ENCODE measurements around the gene TBC1D1. TPM values are rescaled to one million over a fixed set of nuclear protein-coding genes. Genes with fewer than 3 reads are reported as not detected.

TBC1D1 gene
- total and polyA plus RNA-seq, 2 donors (not counting 3 experiments of a cell fraction or from before 2014, with no cell fraction given), result 63.5 to 116 TPM

GRCh38 chr4:38133711-38134480, 243.0 kb downstream of the TBC1D1 start:
- BruUV-seq (replicated peaks), result no TSS peak
- Histone ChIP-seq H4K20me1 (replicated peaks; ENCODE audit: control insufficient read depth, extremely low read depth, insufficient read depth, low read length) (no peaks in the 10 kb centered on the region), H3K27ac (ENCODE audit: insufficient read depth, low read depth, low read length) (no peak overlapping the region), H3K4me3 (replicated peaks in 1 of 3; ENCODE audit: insufficient read depth in 1 of 3, low read depth in 1 of 3, low read length in 3 of 3) (no peak overlapping the region), H3K27me3 (ENCODE audit: control insufficient read depth in 2 of 2, insufficient read depth in 2 of 2, low read length in 2 of 2) (no peaks in the 10 kb centered on the region), H3K4me2 (ENCODE audit: insufficient read depth, low read length) (no peak overlapping the region), H3K79me2 (ENCODE audit: control insufficient read depth, insufficient read depth, low read length) (no peaks in the 10 kb centered on the region), H3K9me3 (replicated peaks; ENCODE audit: control insufficient read depth, insufficient read depth, low read length) (no peaks in the 10 kb centered on the region), H3K9me1 (replicated peaks; ENCODE audit: control insufficient read depth, extremely low read depth, insufficient read depth, low read length) (no peaks in the 10 kb centered on the region), H3K36me3 (ENCODE audit: control insufficient read depth in 2 of 2, extremely low read depth in 1 of 2, insufficient read depth in 2 of 2, low read length in 2 of 2) (peaks cover 4 to 7% of the 10 kb centered on the region in 2 experiments), H3K4me1 (ENCODE audit: control insufficient read depth, extremely low read depth, insufficient read depth, low read length) (peaks cover 10% of the 10 kb centered on the region), H3K9ac (replicated peaks; ENCODE audit: extremely low read depth, insufficient read depth, low read length) (no peak overlapping the region), H2AFZ (ENCODE audit: low read depth, low read length) (no peak overlapping the region)
- intact Hi-C loops (cut with micrococcal nuclease), result no loop called here
- no peak for FAIRE-seq
- ChIA-PET POLR2A (no interaction called here), CTCF (interaction anchor here (1.5 to 1.9 kb wide), 2 partner anchors 14 to 46 kb away, joined by 3 to 4 read pairs; no protein-coding TSS in a partner anchor)
- DNase-seq (ENCODE audit: low read depth, low spot score), result no peak
- dilution Hi-C loops (cut with MboI; ENCODE audit: extremely low pct_ligation_motif_present, low sequenced_read_pairs), result no loop called here
- TF ChIP-seq, protein P1, sequence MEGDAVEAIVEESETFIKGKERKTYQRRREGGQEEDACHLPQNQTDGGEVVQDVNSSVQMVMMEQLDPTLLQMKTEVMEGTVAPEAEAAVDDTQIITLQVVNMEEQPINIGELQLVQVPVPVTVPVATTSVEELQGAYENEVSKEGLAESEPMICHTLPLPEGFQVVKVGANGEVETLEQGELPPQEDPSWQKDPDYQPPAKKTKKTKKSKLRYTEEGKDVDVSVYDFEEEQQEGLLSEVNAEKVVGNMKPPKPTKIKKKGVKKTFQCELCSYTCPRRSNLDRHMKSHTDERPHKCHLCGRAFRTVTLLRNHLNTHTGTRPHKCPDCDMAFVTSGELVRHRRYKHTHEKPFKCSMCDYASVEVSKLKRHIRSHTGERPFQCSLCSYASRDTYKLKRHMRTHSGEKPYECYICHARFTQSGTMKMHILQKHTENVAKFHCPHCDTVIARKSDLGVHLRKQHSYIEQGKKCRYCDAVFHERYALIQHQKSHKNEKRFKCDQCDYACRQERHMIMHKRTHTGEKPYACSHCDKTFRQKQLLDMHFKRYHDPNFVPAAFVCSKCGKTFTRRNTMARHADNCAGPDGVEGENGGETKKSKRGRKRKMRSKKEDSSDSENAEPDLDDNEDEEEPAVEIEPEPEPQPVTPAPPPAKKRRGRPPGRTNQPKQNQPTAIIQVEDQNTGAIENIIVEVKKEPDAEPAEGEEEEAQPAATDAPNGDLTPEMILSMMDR (IDR thresholded peaks at IDR 0.05; ENCODE audit: extremely low read depth in 1 of 2, insufficient read depth in 1 of 2, low read depth in 1 of 2, low read length in 2 of 2), result no peak
- TF ChIP-seq GATA2 (IDR thresholded peaks at IDR 0.05; ENCODE audit: insufficient read depth, insufficient read length, low read depth, low read length) (no peak), FOS (IDR thresholded peaks at IDR 0.05; ENCODE audit: borderline replicate concordance, insufficient read depth, low read length) (no peak), EZH2 (IDR thresholded peaks at IDR 0.05; ENCODE audit: borderline replicate concordance, low read depth, low read length, severe bottlenecking) (no peak), POLR2AphosphoS5 (IDR thresholded peaks at IDR 0.05; ENCODE audit: insufficient read depth, low read depth, low read length) (no peak), MYC (IDR thresholded peaks at IDR 0.05; ENCODE audit: low read depth, low read length) (no peak), JUN (IDR thresholded peaks at IDR 0.05; ENCODE audit: borderline replicate concordance, insufficient read depth, insufficient read length, low read depth) (no peak), MAX (IDR thresholded peaks at IDR 0.05; ENCODE audit: insufficient read depth, insufficient read length) (no peak), POLR2A (IDR thresholded peaks at IDR 0.05; ENCODE audit: low read depth, low read length) (no peak)

Measured in endothelial cell of umbilical vein (primary cell).